Measurements from ENCODE around the gene PDHX. TPM values are rescaled to one million over a fixed set of nuclear protein-coding genes. Genes with fewer than 3 reads are reported as not detected.
"Not testable (repeated sequence)": the region's sequence is repeated elsewhere in the genome, so short reads cannot be mapped to it uniquely, and the experiment has no call there.

PDHX gene
- total RNA-seq: 64.8 and 90.9 TPM in 2 replicates
- polyA plus RNA-seq (2012): 26.1 TPM

DNA sequence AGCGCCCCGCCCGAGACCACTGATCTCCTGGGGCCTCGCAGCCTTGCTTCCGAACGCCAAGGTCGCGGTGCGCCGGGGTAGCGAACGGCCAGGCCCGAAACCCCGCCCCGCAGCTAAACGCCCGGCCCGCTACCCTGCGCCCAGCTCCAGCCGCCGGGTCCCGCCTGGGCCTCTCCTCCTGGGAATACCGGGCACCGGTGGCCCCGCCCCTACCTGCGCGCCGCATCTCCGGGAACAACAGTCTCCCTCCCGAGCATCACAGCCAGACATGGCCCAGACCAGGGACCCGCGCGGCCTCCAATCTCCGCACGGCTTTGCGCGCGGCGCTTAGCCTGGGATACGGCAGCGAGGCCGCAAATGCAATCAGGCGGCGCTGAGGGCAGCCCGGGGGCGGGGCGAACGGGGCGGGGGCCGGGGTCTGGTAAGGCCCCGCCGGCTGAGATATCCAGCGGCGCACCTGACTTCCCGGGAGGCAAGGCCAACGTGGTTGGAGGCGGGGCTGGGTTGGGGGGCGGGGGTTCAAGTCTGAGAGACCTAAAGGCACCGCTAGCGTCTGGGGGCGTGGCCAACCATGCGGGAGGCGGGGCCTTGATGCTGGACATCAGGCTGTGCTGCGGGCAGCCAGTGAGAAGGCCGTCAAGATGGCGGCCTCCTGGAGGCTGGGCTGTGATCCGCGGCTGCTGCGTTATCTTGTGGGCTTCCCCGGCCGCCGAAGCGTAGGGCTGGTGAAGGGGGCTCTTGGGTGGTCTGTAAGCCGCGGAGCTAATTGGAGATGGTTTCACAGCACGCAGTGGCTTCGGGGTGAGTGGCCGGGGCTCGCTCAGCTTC lies at the start of gene PDHX, which contains the start of gene APIP:
TSS of gene PDHX (plus strand) at position 604 of the 828 bp plus-strand sequence. CDS start at position 642, 38 bp downstream.
TSS of gene APIP (minus strand) at position 365 of the 828 bp plus-strand sequence. CDS start at position 270, 95 bp downstream.
- DNase-seq (ENCODE audit: low read depth): peak; percentile 99

- no peak for DNase-seq (ENCODE audit: low read depth)
Measured at GRCh38 chr11:34869425-34869824, 47.0 kb upstream of the PDHX start.

DNA sequence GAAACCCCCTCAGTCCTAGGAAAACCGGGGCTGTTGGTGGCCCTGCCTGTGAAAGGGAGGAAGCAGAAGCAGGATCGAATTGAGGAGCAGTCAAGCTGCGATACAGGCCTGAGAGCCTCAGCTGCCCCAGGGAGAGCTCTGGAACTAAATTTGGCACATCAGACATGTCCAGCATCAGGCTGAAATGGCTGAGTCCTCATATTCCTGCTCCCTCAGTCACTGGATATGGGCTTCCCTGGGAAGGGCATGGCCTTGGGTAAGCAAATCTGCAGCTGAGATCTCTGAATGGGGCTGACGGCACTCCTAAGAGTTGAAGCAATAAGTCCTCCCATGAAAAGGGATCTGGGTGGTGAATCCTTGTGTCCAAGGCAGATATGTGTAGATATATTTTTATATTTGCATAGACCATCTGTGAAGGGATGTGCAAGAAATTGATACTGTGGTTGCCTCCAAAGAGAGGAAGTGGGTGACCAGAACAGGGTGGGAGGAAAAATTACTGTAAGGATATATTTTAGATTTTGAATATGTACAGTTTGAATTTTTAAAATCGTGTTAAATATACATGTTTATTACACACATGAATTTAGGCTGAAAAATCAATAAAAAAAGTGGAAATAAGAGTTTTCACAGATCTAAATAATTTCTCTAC lies 45.7 kb upstream of the PDHX start:
- DNase-seq (ENCODE audit: low read depth): peak; percentile 30

DNA sequence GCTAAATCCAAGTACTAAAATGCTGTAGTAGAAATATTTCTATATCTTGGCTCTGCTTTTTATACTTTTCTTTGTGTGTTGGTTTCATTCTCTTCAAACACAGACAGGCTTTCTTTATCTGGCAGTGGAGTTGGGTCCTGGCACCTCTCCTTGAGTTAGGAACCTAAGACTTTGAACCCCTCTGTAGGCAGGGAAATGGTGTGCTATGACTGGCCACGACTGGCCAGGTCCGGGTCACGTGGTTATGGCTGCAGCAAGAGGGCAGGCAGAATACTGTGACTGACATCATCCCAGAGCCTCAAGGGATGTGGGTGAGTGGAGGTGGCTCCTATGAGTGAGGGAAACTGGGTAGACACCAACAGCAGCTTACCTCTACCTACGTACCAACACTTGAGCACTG lies 42.2 kb upstream of the PDHX start:
- no peak for DNase-seq (ENCODE audit: low read depth)

DNA sequence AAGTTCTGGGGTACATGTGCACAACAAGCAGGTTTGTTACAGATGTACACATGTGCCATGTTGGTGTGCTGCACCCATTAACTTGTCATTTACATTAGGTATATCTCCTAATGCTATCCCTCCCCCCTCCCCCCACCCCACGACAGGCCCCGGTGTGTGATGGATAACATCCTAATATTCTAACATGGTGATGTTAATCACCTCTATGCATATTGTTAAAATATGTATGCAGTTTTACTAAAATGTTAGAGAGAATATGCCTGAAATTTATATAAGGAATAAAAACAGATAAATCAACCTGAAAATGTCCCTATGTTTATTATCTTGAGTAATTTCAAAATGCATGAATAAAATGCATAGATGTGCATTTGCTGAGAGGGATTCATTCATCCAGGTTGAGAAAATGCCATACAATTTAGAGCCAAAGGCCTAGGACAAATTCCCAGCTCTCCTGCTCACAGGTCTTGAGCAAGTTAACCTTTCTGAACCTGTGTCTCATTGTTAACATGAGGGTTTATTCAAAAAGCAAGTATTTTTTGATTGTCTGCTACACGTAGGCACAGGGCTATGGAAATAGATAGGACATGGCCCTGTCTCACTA lies 38.9 kb upstream of the PDHX start:
- no peak for DNase-seq (ENCODE audit: low read depth)

DNA sequence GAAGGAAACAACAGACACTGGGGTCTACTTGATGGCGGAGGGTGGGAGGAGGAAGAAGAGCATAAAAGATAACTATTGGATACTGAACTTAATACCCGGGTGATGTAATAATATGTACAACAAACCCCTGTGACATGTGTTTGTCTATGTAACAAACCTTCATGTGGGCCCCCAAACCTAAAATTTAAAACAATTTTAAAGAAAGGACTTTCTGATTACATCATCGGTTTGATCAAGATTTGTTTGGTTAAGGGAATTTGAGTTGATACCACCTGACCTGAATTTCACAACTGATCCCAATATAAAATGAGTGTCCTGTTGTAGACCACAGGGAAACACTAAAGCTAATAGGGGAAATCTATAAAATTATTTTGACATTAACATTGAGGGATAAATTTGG lies 34.5 kb upstream of the PDHX start:
- no peak for DNase-seq (ENCODE audit: low read depth)

DNA sequence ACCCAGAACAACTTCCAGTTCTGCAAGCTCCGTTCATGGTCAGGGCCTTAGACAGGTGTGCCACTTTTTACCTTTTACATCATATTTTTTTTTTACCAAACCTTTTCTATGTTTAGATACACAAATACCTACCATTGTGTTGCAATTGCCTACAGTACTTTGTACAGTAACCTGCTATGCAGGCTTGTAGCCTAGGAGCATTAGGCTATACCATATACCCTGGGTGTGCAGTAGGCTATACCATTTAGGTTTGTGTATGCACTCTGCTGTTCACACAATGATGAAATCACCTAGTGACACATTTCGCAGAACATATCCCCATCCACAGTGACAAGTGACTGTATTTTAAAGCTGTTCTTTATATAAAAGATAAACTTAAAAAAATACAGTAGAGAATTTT lies 29.8 kb upstream of the PDHX start:
- DNase-seq (ENCODE audit: low read depth): no peak

GRCh38 chr11:34887260-34887659 lies 29.2 kb upstream of the PDHX start:
- DNase-seq (ENCODE audit: low read depth): no peak

- DNase-seq (ENCODE audit: low read depth): no peak
Measured at GRCh38 chr11:34890089-34890488, 26.3 kb upstream of the PDHX start.

- DNase-seq (ENCODE audit: low read depth): peak; percentile 55
Measured at GRCh38 chr11:34890812-34891211, 25.6 kb upstream of the PDHX start.

GRCh38 chr11:34891611-34892010 lies 24.8 kb upstream of the PDHX start:
- DNase-seq (ENCODE audit: low read depth): no peak

- DNase-seq (ENCODE audit: low read depth): no peak
Measured at GRCh38 chr11:34893416-34893815, 23.0 kb upstream of the PDHX start.

- DNase-seq (ENCODE audit: low read depth): not testable (repeated sequence)
Measured at GRCh38 chr11:34896191-34896590, 20.2 kb upstream of the PDHX start.

GRCh38 chr11:34897171-34897870 lies 19.1 kb upstream of the PDHX start:
- no peak for DNase-seq (ENCODE audit: low read depth)

- DNase-seq (ENCODE audit: low read depth): no peak
Measured at GRCh38 chr11:34898474-34898873, 17.9 kb upstream of the PDHX start.

DNA sequence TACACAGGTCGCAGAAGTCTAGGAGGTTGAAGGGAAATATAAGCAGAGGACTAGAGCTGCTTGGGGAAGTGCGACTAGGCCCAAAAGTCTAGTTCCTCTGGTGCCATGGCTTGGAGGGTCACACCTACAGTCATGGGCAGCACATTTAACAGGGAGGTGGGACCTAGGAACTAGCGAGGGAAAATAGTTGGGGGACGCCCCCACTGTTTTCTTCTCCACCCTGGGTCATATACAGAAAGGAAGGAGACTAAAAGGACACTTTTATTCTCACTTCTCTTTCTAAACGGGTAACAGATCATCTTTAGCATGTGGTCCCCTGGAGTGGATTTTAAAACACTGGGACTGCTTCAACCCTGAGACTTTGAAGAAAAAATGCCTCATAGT lies 16.8 kb upstream of the PDHX start:
- no peak for DNase-seq (ENCODE audit: low read depth)

DNA sequence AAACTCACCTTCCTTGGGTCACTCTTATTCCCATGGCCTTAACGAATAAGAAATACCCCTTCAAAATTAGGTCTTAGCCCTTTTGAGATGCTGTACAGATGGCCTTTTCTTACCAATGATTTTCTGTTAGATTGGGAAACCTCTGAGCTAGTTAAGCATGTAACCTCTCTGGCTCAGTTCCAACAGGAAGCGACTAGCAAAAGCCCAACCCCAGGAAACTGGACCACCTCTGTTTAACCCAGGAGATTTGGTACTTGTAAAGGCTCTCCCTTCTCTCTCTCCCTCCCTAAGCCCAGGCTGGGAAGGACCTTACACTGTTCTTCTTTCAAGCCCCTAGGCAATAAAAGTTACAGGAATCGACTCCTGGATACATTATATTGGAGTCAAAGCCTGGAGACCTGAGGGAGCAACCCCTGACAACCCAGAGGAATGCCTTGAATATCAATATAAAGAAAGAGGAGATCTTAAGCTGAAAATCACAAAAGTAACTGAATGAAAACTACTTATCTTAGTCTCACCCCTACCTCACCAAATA lies 11.9 kb upstream of the PDHX start:
- no peak for DNase-seq (ENCODE audit: low read depth)

DNA sequence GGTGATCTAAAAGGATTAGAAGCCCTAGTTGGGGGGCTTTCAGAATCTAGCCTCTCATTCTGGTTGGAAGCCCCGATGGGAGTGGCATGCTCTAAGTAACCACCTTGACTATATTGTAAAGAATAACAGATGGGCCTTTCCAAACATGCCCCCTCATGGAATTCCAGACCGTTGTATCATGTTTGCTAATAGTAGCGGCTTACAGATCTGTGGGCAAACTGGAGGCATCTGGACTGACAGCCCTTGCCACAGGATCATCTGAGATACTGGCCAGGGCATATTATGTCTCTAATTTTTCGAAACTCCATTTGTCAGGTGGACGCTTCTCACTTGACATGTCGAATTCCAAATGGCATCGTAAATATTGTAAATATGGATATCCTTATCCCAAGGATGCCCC lies 10.8 kb upstream of the PDHX start:
- DNase-seq (ENCODE audit: low read depth): peak; percentile 49

- DNase-seq (ENCODE audit: low read depth): no peak
Measured at GRCh38 chr11:34907934-34908593, 8.4 kb upstream of the PDHX start.

- no peak for DNase-seq (ENCODE audit: low read depth)
Measured at GRCh38 chr11:34909415-34909814, 7.0 kb upstream of the PDHX start.

DNA sequence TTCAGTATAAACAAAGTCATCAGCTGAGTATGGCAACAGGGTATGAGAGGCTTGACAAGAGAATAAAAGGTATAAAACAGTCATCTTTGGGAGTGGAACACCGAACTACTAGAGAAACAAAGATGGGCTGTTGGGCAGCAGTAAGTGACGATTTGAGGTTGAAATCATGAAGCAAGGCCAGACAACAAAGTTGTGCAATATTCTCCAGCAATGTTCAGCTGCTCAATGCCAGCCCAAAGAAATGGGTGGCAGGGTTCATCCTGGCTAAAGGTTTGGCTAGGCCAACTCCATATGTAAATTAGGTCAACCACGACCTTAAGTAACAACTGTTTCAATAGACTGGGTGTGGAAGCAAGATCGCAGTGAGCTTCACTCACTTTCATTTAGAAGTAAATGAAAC lies 6.5 kb upstream of the PDHX start:
- peak; percentile 35 for DNase-seq (ENCODE audit: low read depth)

Measured in myocyte (in vitro differentiated cells).